ENCODE data around the gene CMSS1. TPM values are rescaled to one million over a fixed set of nuclear protein-coding genes. Genes with fewer than 3 reads are reported as not detected.

CMSS1 gene
- total RNA-seq, 1 donor from 2014 or later: 28.4 TPM

DNA sequence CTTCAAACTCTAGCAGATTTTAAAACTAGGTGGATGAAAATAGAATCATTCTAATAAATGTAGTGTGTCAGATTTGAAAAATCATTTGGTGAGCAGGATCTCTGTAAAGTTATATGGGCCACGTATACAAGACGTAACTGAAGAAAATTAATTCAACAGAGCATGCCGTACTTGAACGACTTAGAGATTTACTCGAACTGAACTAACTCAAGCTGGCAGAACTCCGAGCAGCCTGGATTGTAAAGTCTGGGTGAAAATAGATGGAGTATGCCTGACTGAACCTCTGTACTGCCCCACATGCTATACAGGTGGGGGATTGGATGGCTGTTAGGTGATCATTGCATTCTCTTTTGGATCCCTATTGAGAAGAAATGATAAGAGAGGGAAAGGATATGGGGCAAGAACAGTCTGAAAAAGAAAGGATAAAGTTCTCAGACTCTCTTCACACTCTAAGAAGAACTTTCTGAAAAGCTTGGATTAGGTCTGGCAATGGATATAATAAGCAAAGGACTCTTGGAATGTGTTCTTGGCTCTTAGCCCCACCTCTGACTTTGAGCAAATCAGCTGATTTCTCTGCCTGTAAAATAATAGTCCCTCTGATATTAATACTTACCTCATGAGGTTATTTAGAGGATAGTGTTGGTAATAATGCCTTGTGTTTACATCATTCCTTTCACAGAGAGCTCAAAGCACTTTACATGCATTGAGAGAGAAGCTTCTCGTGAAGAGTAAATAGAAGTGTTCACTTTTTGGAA, 149.2 kb downstream of the CMSS1 start:
- no peak for DNase-seq (ENCODE audit: low read depth)
- no peak overlapping the region for H3K4me3 ChIP-seq (ENCODE audit: low read depth, low read length)
- no peak for TF ChIP-seq CTCF (conservative IDR thresholded peaks at IDR 0.05; ENCODE audit: low read depth, low read length)

DNA sequence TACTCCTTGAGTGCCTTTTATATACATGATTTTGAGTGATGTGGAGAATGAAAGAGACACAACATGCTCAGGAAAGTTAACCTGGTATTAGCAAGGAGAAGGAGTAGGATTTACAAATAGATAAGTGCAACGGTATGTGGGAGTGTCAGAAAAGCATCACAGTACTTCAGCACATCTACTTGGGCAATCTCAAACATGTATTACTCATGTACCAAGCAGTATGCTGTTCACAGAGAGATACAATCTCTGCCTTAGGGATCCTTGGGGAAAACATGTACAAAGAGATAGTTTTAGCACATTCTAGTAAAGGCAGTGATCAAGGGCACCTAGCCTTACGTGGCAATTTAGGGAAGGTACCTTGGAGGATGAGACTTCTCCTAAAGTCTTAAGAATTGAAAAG, 150.1 kb downstream of the CMSS1 start:
- no peak for DNase-seq (ENCODE audit: low read depth)
- H3K4me3 ChIP-seq (ENCODE audit: low read depth, low read length): no peak overlapping the region
- TF ChIP-seq CTCF (conservative IDR thresholded peaks at IDR 0.05; ENCODE audit: low read depth, low read length): no peak

DNA sequence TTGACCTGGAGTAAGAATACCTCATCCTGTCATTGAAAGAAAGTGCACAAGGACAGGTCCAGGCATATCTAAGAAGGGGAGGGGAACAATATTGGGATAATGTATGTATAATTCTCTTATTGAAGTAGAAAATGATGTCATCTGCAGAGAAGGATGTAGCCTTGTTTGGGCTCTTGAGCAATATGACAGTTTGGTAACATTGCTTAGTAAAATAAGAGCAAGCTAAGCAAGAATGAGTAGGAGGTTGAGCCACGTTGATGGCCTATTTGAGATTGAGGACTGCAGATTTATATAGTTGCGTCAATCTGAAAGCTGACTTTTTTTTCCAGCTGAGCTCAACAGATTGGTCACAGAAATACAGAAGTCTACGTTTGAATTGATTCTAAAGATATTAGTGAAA, 151.5 kb downstream of the CMSS1 start:
- no peak for DNase-seq (ENCODE audit: low read depth)
- no peak overlapping the region for H3K4me3 ChIP-seq (ENCODE audit: low read depth, low read length)
- TF ChIP-seq CTCF (conservative IDR thresholded peaks at IDR 0.05; ENCODE audit: low read depth, low read length): no peak

- H3K4me3 ChIP-seq (ENCODE audit: low read depth, low read length): no peak overlapping the region
- no peak for TF ChIP-seq CTCF (conservative IDR thresholded peaks at IDR 0.05; ENCODE audit: low read depth, low read length)
- DNase-seq (ENCODE audit: low read depth): no peak
These were observed 152.5 kb downstream of the CMSS1 start for GRCh38 chr3:99970198-99970597.

DNA sequence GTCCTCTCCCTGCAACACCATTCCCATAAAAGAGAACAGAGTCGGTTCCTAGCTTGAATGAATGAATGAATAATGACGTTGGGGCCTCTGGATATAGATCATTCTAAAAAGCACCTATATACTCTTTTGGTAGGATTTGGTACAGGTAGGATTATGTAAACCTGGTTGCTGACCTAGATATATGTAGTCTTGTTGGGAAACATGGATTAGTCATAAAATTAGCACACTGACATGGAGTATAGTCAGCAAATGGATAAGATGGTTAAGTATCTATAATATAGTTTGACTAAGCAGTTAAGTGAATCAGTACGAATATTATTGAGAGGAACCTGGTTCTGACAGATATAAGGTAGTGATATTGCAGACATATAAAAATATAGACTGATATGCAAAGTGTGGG, 154.1 kb downstream of the CMSS1 start:
- no peak for TF ChIP-seq CTCF (conservative IDR thresholded peaks at IDR 0.05; ENCODE audit: low read depth, low read length)
- no peak overlapping the region for H3K4me3 ChIP-seq (ENCODE audit: low read depth, low read length)
- no peak for DNase-seq (ENCODE audit: low read depth)

DNA sequence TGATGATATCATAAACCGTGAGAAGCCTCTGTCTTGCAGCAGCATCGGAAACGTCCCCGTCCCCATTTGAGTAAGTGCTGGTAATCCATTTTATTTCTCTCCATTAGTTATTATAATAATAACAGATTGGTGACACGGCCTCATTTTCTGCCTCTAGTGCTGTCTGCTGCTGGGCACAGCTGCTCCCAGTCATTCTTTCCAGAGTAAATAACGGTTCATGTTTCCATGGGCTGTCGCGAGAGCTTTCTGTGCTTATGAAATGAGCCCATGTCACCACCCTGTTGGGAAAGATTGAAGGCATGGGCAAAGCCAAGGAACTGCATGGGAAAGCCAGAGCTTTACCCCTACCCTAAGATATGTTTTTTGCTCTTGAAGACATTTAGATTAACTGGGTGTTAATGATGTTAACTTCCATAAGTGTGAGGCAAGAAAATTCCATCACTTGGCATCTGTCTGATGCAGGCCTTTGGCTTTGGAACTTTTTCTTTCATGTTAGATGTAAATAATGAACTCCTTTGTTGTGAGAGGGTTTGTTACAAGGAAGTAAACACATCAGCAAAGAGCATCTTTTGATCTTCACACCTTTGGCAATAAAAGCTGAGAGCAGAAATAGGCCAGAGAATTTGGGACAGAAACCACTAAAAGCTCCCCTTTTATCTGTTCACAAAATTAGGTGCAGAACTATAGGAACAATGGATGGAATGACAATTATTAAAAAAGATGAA, 154.9 kb downstream of the CMSS1 start:
- H3K4me3 ChIP-seq (ENCODE audit: low read depth, low read length): no peak overlapping the region
- TF ChIP-seq CTCF (conservative IDR thresholded peaks at IDR 0.05; ENCODE audit: low read depth, low read length): no peak
- no peak for DNase-seq (ENCODE audit: low read depth)

All from epithelial cell of proximal tubule (primary cell).